Fibroblast of mammary gland (primary cell): ENCODE results near the gene CDH13.

Source experiments
- DNase-seq: peaks from one replicate; pipeline ENCODE4 v3.0.0-alpha.2; 2010; ENCODE audit warnings: low read depth
- H3K4me3 ChIP-seq: 2 replicates; pipeline ENCODE4 v1.5.1; 2011; ENCODE audit warnings: low read depth, mild to moderate bottlenecking, low read length, moderate library complexity; ENCODE audit not compliant: control insufficient read depth
- CTCF ChIP-seq: conservative IDR thresholded peaks from 2 replicates; pipeline ENCODE4 v1.5.1; 2011; ENCODE audit warnings: low read depth, low read length, inconsistent platforms; ENCODE audit not compliant: control insufficient read depth, insufficient read depth

CDH13 gene

GRCh38 chr16:82776470-82777146 lies 149.8 kb downstream of the CDH13 start:
- no peak for DNase-seq

GRCh38 chr16:82782715-82783251 lies 156.0 kb downstream of the CDH13 start:
- TF ChIP-seq CTCF: no peak
- no peak overlapping the region for H3K4me3 ChIP-seq

More at GRCh38 chr16:82776470-82777146, 149.8 kb downstream of the CDH13 start:
- no peak overlapping the region for H3K4me3 ChIP-seq
- no peak for TF ChIP-seq CTCF

GRCh38 chr16:82783933-82784572 lies 157.3 kb downstream of the CDH13 start:
- no peak for DNase-seq
- no peak overlapping the region for H3K4me3 ChIP-seq
- TF ChIP-seq CTCF: no peak

More at GRCh38 chr16:82782715-82783251, 156.0 kb downstream of the CDH13 start:
- DNase-seq: no peak

DNA sequence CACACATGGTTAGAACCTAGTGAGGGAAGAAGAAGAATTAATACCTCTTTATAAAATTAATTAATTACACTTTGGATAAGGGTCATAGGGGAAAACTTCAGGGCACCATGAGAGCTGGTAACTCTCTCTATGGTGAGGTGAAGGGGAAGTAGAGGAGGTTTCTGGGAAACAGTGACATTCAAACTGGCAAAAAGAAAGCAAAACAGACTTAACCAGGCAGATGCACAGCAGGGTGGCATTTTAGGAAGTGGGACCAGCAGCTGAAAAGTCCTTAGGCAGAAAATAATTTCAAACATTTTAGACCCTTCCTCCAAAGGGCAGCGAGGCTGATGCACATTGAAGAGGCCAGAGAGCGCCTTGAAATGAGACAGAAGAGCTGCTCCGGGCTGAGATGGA lies 157.8 kb downstream of the CDH13 start:
- no peak overlapping the region for H3K4me3 ChIP-seq
- no peak for DNase-seq
- no peak for TF ChIP-seq CTCF

DNA sequence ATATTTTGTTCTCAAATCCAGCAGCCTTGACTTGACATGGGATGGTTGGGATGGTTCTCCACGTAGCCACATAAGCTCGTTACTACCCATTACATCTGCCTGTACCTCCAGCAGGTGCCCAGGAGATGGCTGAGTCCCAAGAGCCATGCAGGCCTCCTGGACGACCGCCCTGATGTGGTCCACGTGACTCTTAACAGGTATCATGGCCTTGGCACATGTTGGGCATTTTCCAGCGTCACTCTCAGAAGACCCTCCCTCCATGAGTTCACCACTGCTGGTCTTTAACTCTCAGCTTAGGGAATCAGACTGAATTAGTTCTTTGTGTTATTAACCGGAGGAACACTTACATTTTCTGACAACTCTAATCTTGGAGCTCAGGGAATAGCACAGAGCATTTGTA lies 161.5 kb downstream of the CDH13 start:
- no peak overlapping the region for H3K4me3 ChIP-seq
- TF ChIP-seq CTCF: no peak
- DNase-seq: no peak

DNA sequence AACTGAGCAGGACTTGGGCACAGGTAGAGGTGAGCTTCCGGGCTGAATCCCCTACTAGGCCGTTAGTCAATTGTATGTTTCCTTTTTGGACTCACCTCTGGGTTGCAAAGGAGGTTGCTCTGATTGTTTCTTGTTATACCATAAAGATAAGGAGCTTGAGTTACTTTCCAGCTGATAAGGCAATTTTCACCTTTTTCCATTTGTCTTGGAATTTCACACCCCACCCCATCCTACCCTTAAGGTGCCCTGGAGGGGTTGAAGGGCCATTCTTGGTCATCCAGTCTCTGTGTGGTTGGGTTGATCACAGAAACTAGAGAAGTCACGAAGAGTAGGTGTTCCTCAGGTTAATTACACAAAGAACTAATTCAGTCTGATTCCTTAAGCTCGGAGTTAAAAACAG lies 162.2 kb downstream of the CDH13 start:
- DNase-seq: no peak

More for the DNA sequence above, 162.2 kb downstream of the CDH13 start:
- no peak overlapping the region for H3K4me3 ChIP-seq
- TF ChIP-seq CTCF: no peak
